HEK293 (cell line): ENCODE data around the gene MLH3.

Source experiments
- CTCF ChIA-PET: fragments of 350-600 bp; formaldehyde crosslinking; extraction: SDS; loops from one replicate; lab custom pipeline; 2021; ENCODE audit warnings: antibody characterized with exemption; lab: Yijun Ruan, JAX
- POLR2A ChIA-PET: fragments of 300-600 bp; formaldehyde crosslinking; extraction: SDS; loops from one replicate; lab custom pipeline; 2020; ENCODE audit warnings: antibody characterized with exemption, inconsistent platforms; lab: Yijun Ruan, JAX
- H3K27ac ChIP-seq: fragments of 200-500 bp; sonication (Bioruptor generic); 2 replicates; pipeline ENCODE4 v1.5.1; 2014; ENCODE audit warnings: low read depth, low read length, control low read depth, inconsistent platforms; ENCODE audit errors: extremely low read depth
- H3K36me3 ChIP-seq, 2 experiments: fragments of 200-500 bp in 1 of 2; sonication (Bioruptor generic) in 1 of 2; 1 replicate in 1 of 2; 2 replicates in 1 of 2; pipeline ENCODE4 v1.5.1; 2014 to 2017; ENCODE audit warnings: inconsistent platforms in 2 of 2, low read length in 2 of 2; ENCODE audit not compliant: control insufficient read depth in 2 of 2, insufficient read depth in 1 of 2
- H3K4me1 ChIP-seq: fragments of 200-500 bp; sonication (Bioruptor generic); 2 replicates; pipeline ENCODE4 v1.5.1; 2014; ENCODE audit warnings: mild to moderate bottlenecking, low read length, inconsistent platforms; ENCODE audit not compliant: control insufficient read depth, insufficient read depth
- H3K4me3 ChIP-seq: 2 replicates; pipeline ENCODE4 v1.5.1; 2011; ENCODE audit warnings: low read depth, mild to moderate bottlenecking, control low read depth, low read length, moderate library complexity
- H3K9me3 ChIP-seq: fragments of 200-500 bp; sonication (Bioruptor generic); 2 replicates; pipeline ENCODE4 v1.5.1; 2014; ENCODE audit warnings: low read depth, low read length, inconsistent platforms; ENCODE audit not compliant: control insufficient read depth, insufficient read depth
- CTCF ChIP-seq: fragments of 450-650 bp; formaldehyde crosslinking; IDR thresholded peaks from 2 replicates; pipeline ENCODE4 v1.5.1; 2016; ENCODE audit warnings: missing biosample characterization, missing genetic modification characterization
- EGR2 ChIP-seq: fragments of 450-650 bp; formaldehyde crosslinking; IDR thresholded peaks from 2 replicates; pipeline ENCODE4 v1.5.1; 2016; ENCODE audit warnings: low read depth, missing biosample characterization, missing genetic modification characterization
- FEZF1 ChIP-seq: fragments of 450-650 bp; formaldehyde crosslinking; IDR thresholded peaks from 2 replicates; pipeline ENCODE4 v1.5.1; 2016; ENCODE audit warnings: missing biosample characterization, missing genetic modification characterization
- MEIS1 ChIP-seq: sonication (generic); formaldehyde crosslinking; IDR thresholded peaks from 2 replicates; pipeline ENCODE4 v1.8.1; 2022; ENCODE audit warnings: missing genetic modification reagents, mild to moderate bottlenecking, borderline replicate concordance
- PRDM1 ChIP-seq: fragments of 450-650 bp; formaldehyde crosslinking; IDR thresholded peaks from 2 replicates; pipeline ENCODE4; 2016; ENCODE audit warnings: missing biosample characterization, missing genetic modification characterization
- ZBTB11 ChIP-seq: fragments of 450-650 bp; formaldehyde crosslinking; conservative IDR thresholded peaks from 2 replicates; pipeline ENCODE4 v1.5.1; 2016; ENCODE audit warnings: low read depth, missing biosample characterization, missing genetic modification characterization
- ZBTB17 ChIP-seq: fragments of 450-650 bp; formaldehyde crosslinking; IDR thresholded peaks from 2 replicates; pipeline ENCODE4 v1.5.1; 2016; ENCODE audit warnings: missing biosample characterization, missing genetic modification characterization
- ZEB2 ChIP-seq: fragments of 450-650 bp; formaldehyde crosslinking; IDR thresholded peaks from 2 replicates; pipeline ENCODE4 v1.5.1; 2016; ENCODE audit warnings: missing biosample characterization, missing genetic modification characterization
- ZNF221 ChIP-seq: fragments of 450-650 bp; formaldehyde crosslinking; IDR thresholded peaks from 2 replicates; pipeline ENCODE4 v1.5.1; 2017; ENCODE audit warnings: missing biosample characterization, missing genetic modification characterization, borderline replicate concordance
- ZNF324 ChIP-seq: fragments of 450-650 bp; formaldehyde crosslinking; IDR thresholded peaks from 2 replicates; pipeline ENCODE4 v1.5.1; 2016; ENCODE audit warnings: missing biosample characterization, missing genetic modification characterization
- ZNF335 ChIP-seq: fragments of 450-650 bp; formaldehyde crosslinking; conservative IDR thresholded peaks from 2 replicates; pipeline ENCODE4 v1.5.1; 2016; ENCODE audit warnings: missing biosample characterization, missing genetic modification characterization
- ZNF473 ChIP-seq: fragments of 450-650 bp; formaldehyde crosslinking; IDR thresholded peaks from 2 replicates; pipeline ENCODE4 v1.5.1; 2017; ENCODE audit warnings: missing biosample characterization, missing genetic modification characterization
- ZNF530 ChIP-seq: fragments of 450-650 bp; formaldehyde crosslinking; IDR thresholded peaks from 2 replicates; pipeline ENCODE4 v1.5.1; 2016; ENCODE audit warnings: low read depth, missing biosample characterization, missing genetic modification characterization
- ZNF600 ChIP-seq: fragments of 450-650 bp; formaldehyde crosslinking; IDR thresholded peaks from 2 replicates; pipeline ENCODE4 v1.5.1; 2016; ENCODE audit warnings: missing biosample characterization, missing genetic modification characterization
- ZNF621 ChIP-seq: fragments of 450-650 bp; formaldehyde crosslinking; IDR thresholded peaks from 2 replicates; pipeline ENCODE4 v1.5.1; 2017; ENCODE audit warnings: missing biosample characterization, missing genetic modification characterization
- ZNF624 ChIP-seq: fragments of 450-650 bp; formaldehyde crosslinking; IDR thresholded peaks from 2 replicates; pipeline ENCODE4 v1.5.1; 2017; ENCODE audit warnings: missing biosample characterization, missing genetic modification characterization
- TF ChIP-seq, protein P1 (sequence below): fragments of 450-650 bp; formaldehyde crosslinking; IDR thresholded peaks from 2 replicates; pipeline ENCODE4 v1.5.1; 2016; ENCODE audit warnings: missing biosample characterization, missing genetic modification characterization
- TF ChIP-seq, protein P2 (sequence below): fragments of 450-650 bp; formaldehyde crosslinking; IDR thresholded peaks from 2 replicates; pipeline ENCODE4 v1.5.1; 2016; ENCODE audit warnings: missing biosample characterization, missing genetic modification characterization

Gene MLH3

GRCh38 chr14:75053396-75054291, 2.4 kb upstream of the MLH3 start:
- H3K4me1 ChIP-seq, result no peaks in the 10 kb centered on the region
- no peak for TF ChIP-seq ZNF624 (tag by site-specific recombination)
- TF ChIP-seq MEIS1 (CRISPR knock-in tag), result no peak
- TF ChIP-seq FEZF1 (tag by site-specific recombination), result peak; percentile 54; the same call in 1 of the 2 replicates
- TF ChIP-seq ZNF473 (tag by site-specific recombination), result no peak
- ChIA-PET CTCF (interaction anchor here (0.5 to 0.6 kb wide), 2 partner anchors 29 to 34 kb away, joined by 3 read pairs; no protein-coding TSS in a partner anchor), POLR2A (interaction anchor here (1.0 kb wide), 1 partner anchor 16 kb away, joined by 3 read pairs; the partner anchor contains the start of gene ZC2HC1C)
- H3K36me3 ChIP-seq, result peaks cover 0 to 14% of the 10 kb centered on the region in 2 experiments; a peak in 2 of 3 replicates
- no peak overlapping the region for H3K4me3 ChIP-seq
- no peak overlapping the region for H3K27ac ChIP-seq
- no peaks in the 10 kb centered on the region for H3K9me3 ChIP-seq

DNA sequence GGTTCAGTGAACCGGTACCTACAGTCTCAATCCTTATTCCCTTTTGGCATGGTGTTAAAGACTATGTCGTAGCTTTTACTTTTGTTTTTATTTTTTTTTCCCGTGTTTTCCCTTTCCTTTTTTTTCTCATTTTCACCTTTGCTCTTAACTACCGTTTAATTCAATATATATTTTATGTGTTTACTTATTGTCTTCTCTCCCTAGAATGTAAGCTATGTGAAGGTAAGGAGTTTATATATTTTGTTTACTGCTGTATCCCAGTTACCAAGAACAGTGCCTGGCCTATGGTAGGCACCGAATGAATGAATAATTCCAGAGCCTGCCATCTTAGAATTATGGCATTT, 261 bp upstream of the MLH3 start:
- Histone ChIP-seq H3K36me3 (peaks cover 0 to 14% of the 10 kb centered on the region in 2 experiments; a peak in 2 of 3 replicates), H3K27ac (no peak overlapping the region; the same call in 1 of the 2 replicates), H3K4me1 (no peaks in the 10 kb centered on the region), H3K4me3 (no peak overlapping the region; the same call in 1 of the 2 replicates), H3K9me3 (no peaks in the 10 kb centered on the region)
- ChIA-PET CTCF (interaction anchor here (1.2 kb wide), 1 partner anchor 12 kb away, joined by 3 read pairs; no protein-coding TSS in a partner anchor), POLR2A (interaction anchor here (1.1 kb wide), 2 partner anchors 12 to 18 kb away, joined by 3 to 4 read pairs; partner anchors contain the start of genes ACYP1 and ZC2HC1C)
- TF ChIP-seq CTCF (tag by site-specific recombination), result no peak
- TF ChIP-seq, protein P1, sequence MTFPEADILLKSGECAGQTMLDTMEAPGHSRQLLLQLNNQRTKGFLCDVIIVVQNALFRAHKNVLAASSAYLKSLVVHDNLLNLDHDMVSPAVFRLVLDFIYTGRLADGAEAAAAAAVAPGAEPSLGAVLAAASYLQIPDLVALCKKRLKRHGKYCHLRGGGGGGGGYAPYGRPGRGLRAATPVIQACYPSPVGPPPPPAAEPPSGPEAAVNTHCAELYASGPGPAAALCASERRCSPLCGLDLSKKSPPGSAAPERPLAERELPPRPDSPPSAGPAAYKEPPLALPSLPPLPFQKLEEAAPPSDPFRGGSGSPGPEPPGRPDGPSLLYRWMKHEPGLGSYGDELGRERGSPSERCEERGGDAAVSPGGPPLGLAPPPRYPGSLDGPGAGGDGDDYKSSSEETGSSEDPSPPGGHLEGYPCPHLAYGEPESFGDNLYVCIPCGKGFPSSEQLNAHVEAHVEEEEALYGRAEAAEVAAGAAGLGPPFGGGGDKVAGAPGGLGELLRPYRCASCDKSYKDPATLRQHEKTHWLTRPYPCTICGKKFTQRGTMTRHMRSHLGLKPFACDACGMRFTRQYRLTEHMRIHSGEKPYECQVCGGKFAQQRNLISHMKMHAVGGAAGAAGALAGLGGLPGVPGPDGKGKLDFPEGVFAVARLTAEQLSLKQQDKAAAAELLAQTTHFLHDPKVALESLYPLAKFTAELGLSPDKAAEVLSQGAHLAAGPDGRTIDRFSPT (tag by site-specific recombination), result no peak
- TF ChIP-seq ZBTB11 (tag by site-specific recombination), result no peak
- TF ChIP-seq ZNF621 (tag by site-specific recombination), result no peak
- TF ChIP-seq ZNF221 (tag by site-specific recombination), result no peak
- TF ChIP-seq ZEB2 (tag by site-specific recombination), result no peak
- peak; percentile 36; the same call in 1 of the 2 replicates for TF ChIP-seq ZBTB17 (tag by site-specific recombination)
- TF ChIP-seq EGR2 (tag by site-specific recombination), result no peak
- TF ChIP-seq ZNF530 (tag by site-specific recombination), result no peak
- TF ChIP-seq ZNF600 (tag by site-specific recombination), result peak; percentile 56; the same call in 1 of the 2 replicates
- TF ChIP-seq, protein P2, sequence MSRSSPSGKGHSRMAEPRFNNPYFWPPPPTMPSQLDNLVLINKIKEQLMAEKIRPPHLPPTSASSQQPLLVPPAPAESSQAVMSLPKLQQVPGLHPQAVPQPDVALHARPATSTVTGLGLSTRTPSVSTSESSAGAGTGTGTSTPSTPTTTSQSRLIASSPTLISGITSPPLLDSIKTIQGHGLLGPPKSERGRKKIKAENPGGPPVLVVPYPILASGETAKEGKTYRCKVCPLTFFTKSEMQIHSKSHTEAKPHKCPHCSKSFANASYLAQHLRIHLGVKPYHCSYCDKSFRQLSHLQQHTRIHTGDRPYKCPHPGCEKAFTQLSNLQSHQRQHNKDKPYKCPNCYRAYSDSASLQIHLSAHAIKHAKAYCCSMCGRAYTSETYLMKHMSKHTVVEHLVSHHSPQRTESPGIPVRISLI (tag by site-specific recombination), result peak; percentile 56; the same call in 1 of the 2 replicates
- TF ChIP-seq PRDM1 (tag by site-specific recombination), result peak; percentile 96
- TF ChIP-seq ZNF335 (tag by site-specific recombination), result peak; percentile 9
- TF ChIP-seq ZNF324 (tag by site-specific recombination), result 0 out of 2 replicates have a peak, but pooled peaks have one; percentile 13
